ENCODE data around the gene CD63. TPM values are rescaled to one million over a fixed set of nuclear protein-coding genes. Genes with fewer than 3 reads are reported as not detected.

Gene CD63
- total and polyA plus RNA-seq, 9 of the 15 experiments (the other 6 are each of a cell fraction or from before 2014, with no cell fraction given), result 313 to 735 (median 433) TPM

- TF ChIP-seq, protein P1, sequence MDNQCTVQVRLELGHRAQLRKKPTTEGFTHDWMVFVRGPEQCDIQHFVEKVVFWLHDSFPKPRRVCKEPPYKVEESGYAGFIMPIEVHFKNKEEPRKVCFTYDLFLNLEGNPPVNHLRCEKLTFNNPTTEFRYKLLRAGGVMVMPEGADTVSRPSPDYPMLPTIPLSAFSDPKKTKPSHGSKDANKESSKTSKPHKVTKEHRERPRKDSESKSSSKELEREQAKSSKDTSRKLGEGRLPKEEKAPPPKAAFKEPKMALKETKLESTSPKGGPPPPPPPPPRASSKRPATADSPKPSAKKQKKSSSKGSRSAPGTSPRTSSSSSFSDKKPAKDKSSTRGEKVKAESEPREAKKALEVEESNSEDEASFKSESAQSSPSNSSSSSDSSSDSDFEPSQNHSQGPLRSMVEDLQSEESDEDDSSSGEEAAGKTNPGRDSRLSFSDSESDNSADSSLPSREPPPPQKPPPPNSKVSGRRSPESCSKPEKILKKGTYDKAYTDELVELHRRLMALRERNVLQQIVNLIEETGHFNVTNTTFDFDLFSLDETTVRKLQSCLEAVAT (IDR thresholded peaks at IDR 0.05), result peak in 1 of 2 experiments; percentile 65; a peak in 2 of 4 replicates
- TF ChIP-seq SLC30A9 (CRISPR knock-in tag; IDR thresholded peaks at IDR 0.05), result no peak
- 0 out of 2 replicates have a peak, but pooled peaks have one; percentile 16 for TF ChIP-seq PKNOX1 (IDR thresholded peaks at IDR 0.05)
- no peak for TF ChIP-seq ZNF766 (CRISPR knock-in tag; conservative IDR thresholded peaks at IDR 0.05)
- TF ChIP-seq MTA1 (IDR thresholded peaks at IDR 0.05; ENCODE audit: borderline replicate concordance), result peak; percentile 35; the same call in 1 of the 2 replicates
- TF ChIP-seq ATF2 (CRISPR knock-in tag; IDR thresholded peaks at IDR 0.05), result no peak
- no peak for TF ChIP-seq E2F5 (CRISPR knock-in tag; IDR thresholded peaks at IDR 0.05)
- TF ChIP-seq ZNF76 (CRISPR knock-in tag; IDR thresholded peaks at IDR 0.05; ENCODE audit: borderline replicate concordance), result no peak
- TF ChIP-seq, protein P2, sequence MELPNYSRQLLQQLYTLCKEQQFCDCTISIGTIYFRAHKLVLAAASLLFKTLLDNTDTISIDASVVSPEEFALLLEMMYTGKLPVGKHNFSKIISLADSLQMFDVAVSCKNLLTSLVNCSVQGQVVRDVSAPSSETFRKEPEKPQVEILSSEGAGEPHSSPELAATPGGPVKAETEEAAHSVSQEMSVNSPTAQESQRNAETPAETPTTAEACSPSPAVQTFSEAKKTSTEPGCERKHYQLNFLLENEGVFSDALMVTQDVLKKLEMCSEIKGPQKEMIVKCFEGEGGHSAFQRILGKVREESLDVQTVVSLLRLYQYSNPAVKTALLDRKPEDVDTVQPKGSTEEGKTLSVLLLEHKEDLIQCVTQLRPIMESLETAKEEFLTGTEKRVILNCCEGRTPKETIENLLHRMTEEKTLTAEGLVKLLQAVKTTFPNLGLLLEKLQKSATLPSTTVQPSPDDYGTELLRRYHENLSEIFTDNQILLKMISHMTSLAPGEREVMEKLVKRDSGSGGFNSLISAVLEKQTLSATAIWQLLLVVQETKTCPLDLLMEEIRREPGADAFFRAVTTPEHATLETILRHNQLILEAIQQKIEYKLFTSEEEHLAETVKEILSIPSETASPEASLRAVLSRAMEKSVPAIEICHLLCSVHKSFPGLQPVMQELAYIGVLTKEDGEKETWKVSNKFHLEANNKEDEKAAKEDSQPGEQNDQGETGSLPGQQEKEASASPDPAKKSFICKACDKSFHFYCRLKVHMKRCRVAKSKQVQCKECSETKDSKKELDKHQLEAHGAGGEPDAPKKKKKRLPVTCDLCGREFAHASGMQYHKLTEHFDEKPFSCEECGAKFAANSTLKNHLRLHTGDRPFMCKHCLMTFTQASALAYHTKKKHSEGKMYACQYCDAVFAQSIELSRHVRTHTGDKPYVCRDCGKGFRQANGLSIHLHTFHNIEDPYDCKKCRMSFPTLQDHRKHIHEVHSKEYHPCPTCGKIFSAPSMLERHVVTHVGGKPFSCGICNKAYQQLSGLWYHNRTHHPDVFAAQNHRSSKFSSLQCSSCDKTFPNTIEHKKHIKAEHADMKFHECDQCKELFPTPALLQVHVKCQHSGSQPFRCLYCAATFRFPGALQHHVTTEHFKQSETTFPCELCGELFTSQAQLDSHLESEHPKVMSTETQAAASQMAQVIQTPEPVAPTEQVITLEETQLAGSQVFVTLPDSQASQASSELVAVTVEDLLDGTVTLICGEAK (IDR thresholded peaks at IDR 0.05), result peak; percentile 30; the same call in 1 of the 2 replicates
- TF ChIP-seq, protein P2 (CRISPR knock-in tag; IDR thresholded peaks at IDR 0.05), result no peak
- TF ChIP-seq MEF2D (tag; conservative IDR thresholded peaks at IDR 0.05; ENCODE audit: low read depth), result no peak
- no peak for TF ChIP-seq ZNF133 (CRISPR knock-in tag; IDR thresholded peaks at IDR 0.05)
- TF ChIP-seq HDAC1 (IDR thresholded peaks at IDR 0.05), result 0 out of 4 replicates have a peak, but pooled peaks of 1 of the 2 experiments have one; percentile 28
Observed at GRCh38 chr12:55746174-55746912, 17.5 kb upstream of the CD63 start (continued).

All from K562 (cell line).